COLO668 (cell line): ENCODE measurements around the gene ADAMTSL1.
A peak's percentile ranks its signal among the peaks of the same experiment; 100 is the strongest.
"Not testable (repeated sequence)": the region's sequence is repeated elsewhere in the genome, so short reads cannot be mapped to it uniquely, and the experiment has no call there.

ENCODE experiments used
- DNase-seq: peaks from one replicate; lab custom pipeline; 2025; ENCODE audit not compliant: unreplicated experiment; lab: John Stamatoyannopoulos, UW

The ADAMTSL1 gene

GRCh38 chr9:18920141-18921084 is 446.5 kb downstream of the ADAMTSL1 start:
- no peak for DNase-seq

- no peak for DNase-seq
Measured at GRCh38 chr9:18921366-18922075, 447.6 kb downstream of the ADAMTSL1 start.

- no peak for DNase-seq
Measured at GRCh38 chr9:18922161-18922885, 448.4 kb downstream of the ADAMTSL1 start.

- no peak for DNase-seq
Measured at GRCh38 chr9:18923167-18923566, 449.2 kb downstream of the ADAMTSL1 start.

GRCh38 chr9:18923671-18924430 is 449.9 kb downstream of the ADAMTSL1 start:
- no peak for DNase-seq

- DNase-seq: no peak
Measured at GRCh38 chr9:18925880-18926279, 451.9 kb downstream of the ADAMTSL1 start.

- DNase-seq: no peak
Measured at GRCh38 chr9:18926513-18926912, 452.6 kb downstream of the ADAMTSL1 start.

- DNase-seq: no peak
Measured at GRCh38 chr9:18928711-18929110, 454.8 kb downstream of the ADAMTSL1 start.

GRCh38 chr9:18930611-18931010 is 456.7 kb downstream of the ADAMTSL1 start:
- not testable (repeated sequence) for DNase-seq

GRCh38 chr9:18935541-18935940 is 461.6 kb downstream of the ADAMTSL1 start:
- DNase-seq: no peak

- DNase-seq: no peak
Measured at GRCh38 chr9:18936094-18936871, 462.3 kb downstream of the ADAMTSL1 start.

- no peak for DNase-seq
Measured at GRCh38 chr9:18939943-18940342, 466.0 kb downstream of the ADAMTSL1 start.

GRCh38 chr9:18941060-18941740 is 467.2 kb downstream of the ADAMTSL1 start:
- DNase-seq: no peak

- no peak for DNase-seq
Measured at GRCh38 chr9:18942801-18943200, 468.8 kb downstream of the ADAMTSL1 start.

- DNase-seq: peak; percentile 78
Measured at GRCh38 chr9:18947892-18948339, 474.0 kb downstream of the ADAMTSL1 start.

- DNase-seq: no peak
Measured at GRCh38 chr9:18951936-18952335, 478.0 kb downstream of the ADAMTSL1 start.

- no peak for DNase-seq
Measured at GRCh38 chr9:18955626-18956025, 481.7 kb downstream of the ADAMTSL1 start.
